ENCODE data around the gene ADGRV1.

- TF ChIP-seq POLR2AphosphoS5 (IDR thresholded peaks at IDR 0.05; ENCODE audit: low read depth) (no peak), GABPA (IDR thresholded peaks at IDR 0.05; ENCODE audit: low read depth) (no peak), SPI1 (IDR thresholded peaks at IDR 0.05; ENCODE audit: borderline replicate concordance, low read depth) (no peak)
- TF ChIP-seq, protein P1, sequence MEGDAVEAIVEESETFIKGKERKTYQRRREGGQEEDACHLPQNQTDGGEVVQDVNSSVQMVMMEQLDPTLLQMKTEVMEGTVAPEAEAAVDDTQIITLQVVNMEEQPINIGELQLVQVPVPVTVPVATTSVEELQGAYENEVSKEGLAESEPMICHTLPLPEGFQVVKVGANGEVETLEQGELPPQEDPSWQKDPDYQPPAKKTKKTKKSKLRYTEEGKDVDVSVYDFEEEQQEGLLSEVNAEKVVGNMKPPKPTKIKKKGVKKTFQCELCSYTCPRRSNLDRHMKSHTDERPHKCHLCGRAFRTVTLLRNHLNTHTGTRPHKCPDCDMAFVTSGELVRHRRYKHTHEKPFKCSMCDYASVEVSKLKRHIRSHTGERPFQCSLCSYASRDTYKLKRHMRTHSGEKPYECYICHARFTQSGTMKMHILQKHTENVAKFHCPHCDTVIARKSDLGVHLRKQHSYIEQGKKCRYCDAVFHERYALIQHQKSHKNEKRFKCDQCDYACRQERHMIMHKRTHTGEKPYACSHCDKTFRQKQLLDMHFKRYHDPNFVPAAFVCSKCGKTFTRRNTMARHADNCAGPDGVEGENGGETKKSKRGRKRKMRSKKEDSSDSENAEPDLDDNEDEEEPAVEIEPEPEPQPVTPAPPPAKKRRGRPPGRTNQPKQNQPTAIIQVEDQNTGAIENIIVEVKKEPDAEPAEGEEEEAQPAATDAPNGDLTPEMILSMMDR (IDR thresholded peaks at IDR 0.05; ENCODE audit: insufficient read depth, low read length): no peak
Observed at GRCh38 chr5:91042247-91042935, 483.8 kb downstream of the ADGRV1 start.

Data from HL-60 (cell line).